ENCODE measurements around the gene NRN1L.

Gene NRN1L

DNA sequence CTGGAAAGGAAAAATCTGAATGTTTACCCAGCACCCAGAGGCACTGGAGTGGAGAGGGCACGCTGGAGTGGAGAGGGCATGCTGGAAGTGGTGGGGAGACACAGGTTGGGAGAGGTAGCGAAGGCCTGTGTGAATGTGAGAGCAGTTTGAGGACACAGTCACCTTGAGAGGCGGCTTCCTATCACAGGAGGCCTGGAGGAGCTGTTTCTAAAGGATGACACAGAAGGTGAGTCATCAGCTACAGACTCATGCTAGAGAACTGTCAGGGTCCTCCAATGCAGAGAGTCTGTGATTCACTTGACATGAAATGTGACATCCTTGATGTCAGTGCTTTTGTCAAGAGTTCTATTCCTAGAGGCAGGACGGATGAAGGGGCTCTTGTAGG, 33.2 kb downstream of the NRN1L start:
- peak; percentile 34 for DNase-seq (ENCODE audit: low read depth)

DNA sequence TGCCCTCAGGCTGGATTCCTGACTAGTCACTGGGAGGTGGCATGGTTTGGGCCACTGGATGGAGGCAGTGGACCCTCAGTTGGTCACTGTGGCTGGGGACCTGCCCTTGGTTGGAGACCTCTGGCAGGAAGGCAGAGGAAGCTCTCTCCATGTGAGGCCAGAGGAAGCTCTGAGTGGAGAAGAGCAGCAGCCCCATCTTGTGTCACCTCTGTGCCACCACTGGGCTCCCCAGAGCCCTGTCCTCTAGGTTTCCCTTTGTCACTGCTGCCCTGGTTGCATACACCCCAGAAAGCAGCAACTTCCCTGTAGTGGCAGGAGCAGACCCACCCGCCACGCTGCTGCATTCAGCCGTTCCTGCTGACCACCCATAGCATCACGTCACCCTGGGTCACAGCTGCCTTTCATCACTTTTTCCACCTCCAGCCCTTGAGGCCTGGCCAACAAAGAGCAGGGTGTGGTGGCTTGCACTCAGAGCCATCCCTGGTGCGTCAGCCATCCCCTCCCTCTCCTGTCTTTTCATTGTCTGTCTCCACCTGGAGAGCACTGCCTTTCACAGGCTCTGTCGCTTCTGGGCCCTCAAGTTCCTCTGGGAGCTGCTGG, 35.0 kb downstream of the NRN1L start:
- no peak for DNase-seq (ENCODE audit: low read depth)

DNA sequence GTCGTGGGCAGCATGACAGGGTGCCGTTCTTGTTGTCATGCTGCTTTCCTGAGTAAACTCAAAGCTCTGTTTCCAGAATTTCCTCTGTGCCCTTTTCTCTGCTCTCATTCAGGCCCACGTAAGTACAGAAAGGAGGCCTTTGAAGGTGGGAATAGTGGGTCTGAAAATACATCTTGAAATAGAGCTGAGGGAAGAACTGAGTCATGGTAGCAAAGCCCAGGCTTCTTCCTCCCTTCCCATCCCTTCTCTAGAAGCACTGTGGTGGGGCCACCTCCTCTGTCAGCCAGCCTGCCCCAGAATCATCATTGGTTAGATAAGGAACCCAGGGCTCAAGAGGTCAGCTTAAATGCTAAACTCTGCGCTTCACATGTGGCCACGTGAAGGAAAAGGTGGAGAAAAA, 37.5 kb downstream of the NRN1L start:
- DNase-seq (ENCODE audit: low read depth) = no peak

- DNase-seq (ENCODE audit: low read depth) = no peak
These were observed 38.1 kb downstream of the NRN1L start for GRCh38 chr16:67922740-67923139.

DNA sequence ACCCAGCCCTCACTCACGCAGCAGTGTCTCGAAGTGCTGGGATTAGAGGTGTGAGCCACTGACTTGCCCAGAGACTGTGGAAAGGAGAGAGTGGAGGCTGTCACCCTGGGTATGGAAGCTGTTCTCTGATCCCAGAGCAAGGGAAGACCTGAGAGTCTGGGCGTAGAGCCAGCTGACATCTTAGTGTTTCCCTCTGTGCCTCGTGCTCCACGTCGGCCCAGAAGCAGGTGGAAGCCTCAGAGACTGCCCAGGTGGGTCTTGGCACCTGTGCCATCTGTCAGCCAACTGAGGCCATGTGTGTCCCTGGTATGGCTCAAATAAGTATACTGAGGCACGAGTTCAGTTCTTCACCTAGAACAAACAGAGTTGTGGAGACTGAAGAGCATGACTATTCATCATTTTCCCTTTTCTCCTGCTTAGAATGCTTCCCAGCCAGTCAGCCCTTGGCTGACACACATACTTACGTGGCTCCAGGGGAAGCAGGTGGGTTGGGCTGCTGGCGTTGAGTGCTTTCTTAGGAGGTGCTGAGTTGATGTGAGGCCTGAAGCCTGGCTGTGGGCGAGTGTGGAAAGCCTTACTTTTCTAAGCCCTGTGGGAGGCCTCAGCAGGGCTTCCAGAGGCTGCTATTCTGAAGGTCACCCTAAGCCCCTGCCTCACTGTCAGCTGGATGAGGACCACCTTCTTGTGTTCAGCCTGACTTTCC, 38.9 kb downstream of the NRN1L start:
- no peak for DNase-seq (ENCODE audit: low read depth)

DNA sequence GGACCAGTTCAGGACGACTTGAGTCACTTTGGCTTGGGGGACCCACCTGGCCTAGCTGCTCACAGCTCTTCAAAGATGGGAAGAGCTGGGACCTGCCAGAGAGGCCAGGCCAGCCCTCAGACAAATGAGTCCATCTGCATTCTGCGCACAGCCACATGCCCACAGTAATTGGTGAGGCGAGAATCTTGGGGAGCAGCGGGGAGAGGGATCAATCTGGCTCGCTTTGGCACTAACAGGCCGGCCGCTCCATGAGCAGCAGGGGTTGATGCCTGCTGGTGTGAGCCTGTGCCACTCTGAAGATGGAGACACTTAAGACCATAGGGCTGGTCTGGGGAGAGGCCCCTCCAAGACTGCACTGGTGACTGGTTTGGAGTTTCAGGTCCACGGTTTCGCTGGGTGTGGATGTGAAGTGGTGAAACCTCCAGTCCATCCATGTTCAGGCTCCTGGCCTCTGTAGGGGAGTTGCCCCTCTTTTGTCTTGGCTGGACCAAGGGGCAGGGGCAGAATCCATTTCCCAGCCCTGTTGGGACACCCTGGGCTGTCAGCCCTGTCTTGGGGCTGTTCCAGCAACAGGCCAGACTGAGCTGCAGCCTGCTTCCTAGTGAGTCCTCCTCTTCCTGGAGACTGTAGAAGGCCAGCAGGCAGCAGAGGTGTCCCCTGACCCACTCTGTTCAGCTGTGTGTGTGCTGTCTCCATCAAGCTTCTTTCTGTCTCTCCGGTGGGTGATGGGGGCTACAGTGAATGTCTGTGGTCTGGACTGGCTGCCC, 39.6 kb downstream of the NRN1L start:
- no peak for DNase-seq (ENCODE audit: low read depth)

DNA sequence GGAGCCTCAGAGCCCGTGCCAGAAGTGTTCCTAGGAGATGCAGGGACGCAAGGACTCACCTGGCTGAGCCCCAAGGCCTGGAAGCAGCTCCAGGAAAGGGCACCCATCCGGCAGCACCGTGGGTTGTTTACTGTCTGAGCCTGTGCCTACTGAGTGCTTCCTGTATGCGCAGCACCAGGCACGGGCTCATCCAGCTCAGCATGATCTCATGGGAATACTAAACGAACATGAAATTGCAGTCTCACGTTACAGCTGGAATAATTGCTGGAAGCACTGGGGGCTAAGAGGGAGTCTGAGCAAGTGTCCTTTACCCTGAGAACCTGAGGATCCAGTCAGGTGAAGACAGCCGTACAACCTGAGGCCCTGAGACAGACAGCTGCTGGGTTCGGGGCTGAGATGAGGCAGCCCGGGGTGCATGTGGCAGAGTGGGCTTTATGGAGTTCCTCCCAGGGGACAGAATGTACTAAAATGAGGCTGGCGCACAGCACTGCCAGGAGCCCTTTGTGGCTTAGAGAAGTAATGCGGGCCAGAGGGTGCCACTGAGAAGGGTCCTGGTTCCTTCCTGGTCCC, 41.6 kb downstream of the NRN1L start:
- no peak for DNase-seq (ENCODE audit: low read depth)

DNA sequence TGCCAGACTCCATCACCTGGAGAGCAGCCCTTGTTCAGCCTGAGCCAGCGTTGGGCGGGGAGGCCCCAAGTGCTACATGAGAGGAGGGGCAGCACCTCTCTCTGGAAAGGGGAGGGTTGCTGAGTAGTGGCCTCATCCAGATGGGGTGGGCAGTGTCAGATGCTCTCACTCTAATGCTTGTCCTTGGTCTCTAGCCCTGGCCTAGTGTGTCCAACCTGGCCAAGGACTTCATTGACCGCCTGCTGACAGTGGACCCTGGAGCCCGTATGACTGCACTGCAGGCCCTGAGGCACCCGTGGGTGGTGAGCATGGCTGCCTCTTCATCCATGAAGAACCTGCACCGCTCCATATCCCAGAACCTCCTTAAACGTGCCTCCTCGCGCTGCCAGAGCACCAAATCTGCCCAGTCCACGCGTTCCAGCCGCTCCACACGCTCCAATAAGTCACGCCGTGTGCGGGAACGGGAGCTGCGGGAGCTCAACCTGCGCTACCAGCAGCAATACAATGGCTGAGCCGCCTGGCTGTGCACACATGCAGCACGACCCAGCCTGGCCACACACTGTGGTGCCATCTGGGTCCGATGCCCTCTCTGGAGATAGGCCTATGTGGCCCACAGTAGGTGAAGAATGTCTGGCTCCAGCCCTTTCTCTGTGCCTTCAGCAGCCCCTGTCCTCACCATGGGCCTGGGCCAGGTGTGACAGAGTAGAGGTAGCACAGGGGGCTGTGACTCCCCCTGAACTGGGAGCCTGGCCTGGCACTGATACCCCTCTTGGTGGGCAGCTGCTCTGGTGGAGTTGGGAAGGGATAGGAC, 42.7 kb downstream of the NRN1L start:
- DNase-seq (ENCODE audit: low read depth) = no peak

DNA sequence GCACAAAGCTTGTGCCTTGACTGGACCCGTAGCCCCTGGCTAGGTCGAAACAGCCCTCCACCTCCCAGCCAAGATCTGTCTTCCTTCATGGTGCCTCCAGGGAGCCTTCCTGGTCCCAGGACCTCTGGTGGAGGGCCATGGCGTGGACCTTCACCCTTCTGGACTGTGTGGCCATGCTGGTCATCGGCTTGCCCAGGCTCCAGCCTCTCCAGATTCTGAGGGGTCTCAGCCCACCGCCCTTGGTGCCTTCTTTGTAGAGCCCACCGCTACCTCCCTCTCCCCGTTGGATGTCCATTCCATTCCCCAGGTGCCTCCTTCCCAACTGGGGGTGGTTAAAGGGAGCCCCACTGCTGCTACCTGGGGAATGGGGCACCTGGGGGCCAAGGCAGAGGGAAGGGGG, 43.5 kb downstream of the NRN1L start:
- no peak for DNase-seq (ENCODE audit: low read depth)

DNA sequence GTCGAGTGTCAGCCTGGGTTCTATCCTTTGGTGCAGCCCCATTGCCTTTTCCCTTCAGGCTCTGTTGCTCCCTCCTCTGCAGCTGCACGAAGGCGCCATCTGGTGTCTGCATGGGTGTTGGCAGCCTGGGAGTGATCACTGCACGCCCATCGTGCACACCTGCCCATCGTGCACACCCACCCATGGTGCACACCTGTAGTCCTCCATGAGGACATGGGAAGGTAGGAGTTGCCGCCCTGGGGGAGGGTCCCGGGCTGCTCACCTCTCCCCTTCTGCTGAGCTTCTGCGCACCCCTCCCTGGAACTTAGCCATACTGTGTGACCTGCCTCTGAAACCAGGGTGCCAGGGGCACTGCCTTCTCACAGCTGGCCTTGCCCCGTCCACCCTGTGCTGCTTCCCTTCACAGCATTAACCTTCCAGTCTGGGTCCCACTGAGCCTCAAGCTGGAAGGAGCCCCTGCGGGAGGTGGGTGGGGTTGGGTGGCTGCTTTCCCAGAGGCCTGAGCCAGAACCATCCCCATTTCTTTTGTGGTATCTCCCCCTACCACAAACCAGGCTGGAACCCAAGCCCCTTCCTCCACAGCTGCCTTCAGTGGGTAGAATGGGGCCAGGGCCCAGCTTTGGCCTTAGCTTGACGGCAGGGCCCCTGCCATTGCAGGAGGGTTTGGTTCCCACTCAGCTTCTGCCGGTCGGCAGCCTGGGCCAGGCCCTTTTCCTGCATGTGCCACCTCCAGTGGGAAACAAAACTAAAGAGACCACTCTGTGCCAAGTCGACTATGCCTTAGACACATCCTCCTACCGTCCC, 44.1 kb downstream of the NRN1L start:
- DNase-seq (ENCODE audit: low read depth) = peak; percentile 74

- DNase-seq (ENCODE audit: low read depth) = no peak
These were observed 45.5 kb downstream of the NRN1L start for GRCh38 chr16:67930191-67930590.

DNA sequence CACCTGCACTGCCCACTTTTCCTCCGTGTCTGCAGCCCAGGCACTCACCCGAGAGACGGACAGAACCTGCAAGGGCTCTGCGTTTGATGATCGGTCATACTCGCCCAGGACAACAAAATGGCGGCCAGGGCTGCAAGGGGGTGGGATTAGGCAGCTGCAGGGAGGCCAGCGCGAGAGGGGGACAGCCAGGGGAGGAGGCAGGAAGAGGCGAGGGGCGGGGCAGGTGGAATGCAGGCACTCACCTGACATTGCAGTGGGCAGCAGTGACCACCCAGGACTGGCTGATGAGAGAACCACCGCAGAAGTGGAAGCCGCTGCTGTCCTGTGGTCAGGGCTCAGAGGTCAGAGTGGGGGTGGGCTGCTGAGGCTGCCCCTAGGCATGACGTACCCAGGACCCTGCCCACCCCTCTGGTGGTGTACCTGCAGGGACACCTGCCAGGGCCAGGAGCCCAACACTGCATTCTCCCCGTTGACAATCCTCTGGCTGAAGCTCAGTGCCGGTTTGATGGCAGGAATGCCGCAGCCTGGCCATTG, 46.1 kb downstream of the NRN1L start:
- no peak for DNase-seq (ENCODE audit: low read depth)

DNA sequence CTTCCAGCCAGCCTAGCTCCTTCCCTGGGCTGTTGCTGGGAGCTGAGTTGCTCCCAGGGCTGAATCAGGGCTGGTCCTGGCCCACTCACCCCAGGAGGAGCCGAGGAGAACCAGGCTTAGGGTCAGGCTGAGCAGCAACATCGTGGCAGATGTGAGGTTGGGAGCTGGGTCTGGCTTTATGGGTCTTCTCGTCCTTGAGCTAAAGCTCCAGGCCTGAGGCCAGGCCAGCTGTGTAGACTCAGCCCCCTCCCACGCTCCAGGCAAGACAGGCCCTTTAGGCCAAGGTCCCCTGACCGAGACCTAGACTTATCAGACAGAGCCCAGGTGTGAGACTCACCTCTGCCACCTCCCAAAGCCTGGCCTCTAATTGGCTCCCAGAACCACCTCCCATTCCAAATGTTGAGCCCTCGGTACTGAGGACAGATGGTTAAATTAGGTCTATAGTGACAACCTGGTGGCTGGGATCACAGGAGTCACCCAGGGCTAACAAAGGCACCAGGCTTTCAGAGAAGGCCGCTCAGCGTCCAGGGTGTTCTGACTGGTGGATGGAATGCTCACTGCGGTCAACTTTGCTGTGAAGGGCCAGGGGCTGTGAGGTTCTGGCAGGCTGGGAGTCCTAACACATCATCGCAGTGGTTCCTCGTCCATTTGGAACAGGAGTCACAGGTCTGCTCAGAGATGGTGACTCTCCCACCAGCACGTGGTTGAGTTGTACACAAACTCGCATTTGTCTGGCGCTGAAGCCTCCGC, 47.2 kb downstream of the NRN1L start, which contains the start of gene CTRL:
Gene CTRL, minus strand, starts transcription at position 151 of the 750 bp plus-strand sequence. Its CDS starts 10 bp downstream, at position 141.
- DNase-seq (ENCODE audit: low read depth) = no peak

- DNase-seq (ENCODE audit: low read depth) = no peak
These were observed 47.8 kb downstream of the NRN1L start for GRCh38 chr16:67932462-67932840.

DNA sequence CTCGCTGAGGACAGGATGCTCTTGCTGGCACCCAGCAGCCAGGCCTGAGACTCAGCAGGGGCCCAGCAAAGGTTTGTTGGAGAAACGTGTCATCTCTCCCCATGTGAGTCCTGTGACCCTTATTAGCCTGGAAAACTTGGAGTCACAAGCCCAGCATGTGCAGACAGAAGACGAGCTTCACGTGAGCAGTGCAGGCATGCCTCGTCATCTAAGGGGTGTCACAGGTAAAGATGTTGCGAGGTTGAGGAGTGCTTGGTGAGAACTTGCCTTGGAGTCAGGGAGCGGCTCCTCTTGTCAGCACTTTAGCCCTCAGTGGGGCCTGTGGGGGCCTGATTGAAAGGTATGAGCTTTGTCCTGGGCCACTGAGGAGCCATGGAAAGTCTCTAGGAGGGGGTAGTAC, 49.1 kb downstream of the NRN1L start:
- no peak for DNase-seq (ENCODE audit: low read depth)

GRCh38 chr16:67934306-67935100, 49.8 kb downstream of the NRN1L start:
- no peak for DNase-seq (ENCODE audit: low read depth)

DNA sequence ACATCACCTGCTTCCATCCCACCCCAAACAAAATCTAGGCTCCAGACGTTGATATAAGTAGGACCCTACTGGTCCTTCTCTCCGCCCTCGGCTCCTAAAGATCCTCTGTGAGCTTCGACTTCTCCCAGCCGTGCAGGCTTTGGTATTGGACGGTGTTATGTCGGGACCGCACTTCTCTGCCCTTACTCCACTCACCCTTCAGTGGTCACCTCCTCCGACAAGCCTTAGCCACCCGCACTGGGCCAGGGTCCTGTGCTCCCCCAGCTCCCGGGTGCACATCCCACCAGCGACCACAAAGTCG, 50.4 kb downstream of the NRN1L start:
- DNase-seq (ENCODE audit: low read depth) = no peak

GRCh38 chr16:67935402-67936123, 50.9 kb downstream of the NRN1L start:
- DNase-seq (ENCODE audit: low read depth) = peak; percentile 95
